Ovary (tissue), 3 donors: Measurements from ENCODE around the gene RNF112.

Experiments used
- CTCF ChIP-seq, 3 donors: fragments of 450-650 bp in 2 of 3; fragments of 200-600 bp in 1 of 3; IDR thresholded peaks; one replicate each; pipeline versions ENCODE4 v1.5.1 to v1.8.0; 2016 to 2022; ENCODE audit warnings: antibody characterized with exemption in 3 of 3, mild to moderate bottlenecking in 1 of 3
- EP300 ChIP-seq: sonication (generic); formaldehyde crosslinking; IDR thresholded peaks from one replicate; pipeline ENCODE4 v1.6.1; 2017; ENCODE audit warnings: antibody characterized with exemption
- POLR2A ChIP-seq: fragments of 450-650 bp; IDR thresholded peaks from one replicate; pipeline ENCODE4 v1.6.1; 2017; ENCODE audit warnings: antibody characterized with exemption, mild to moderate bottlenecking, moderate library complexity
- donor health status: DM: no; HTN: no; CAD: no.

- TF ChIP-seq POLR2A, result no peak
- no peak for TF ChIP-seq CTCF (IDR thresholded peaks at IDR 0.05)
- no peak for TF ChIP-seq EP300
These were observed 25.5 kb upstream of the RNF112 start for GRCh38 chr17:19385521-19385983.
